ENCODE results near the gene DDC. TPM values are rescaled to one million over a fixed set of nuclear protein-coding genes. Genes with fewer than 3 reads are reported as not detected.
"Not testable (repeated sequence)": the region's sequence is repeated elsewhere in the genome, so short reads cannot be mapped to it uniquely, and the experiment has no call there.

The DDC gene
- total and polyA plus RNA-seq, 4 donors: 49.6 TPM; not detected in 3

GRCh38 chr7:50583295-50583694 lies 18.1 kb upstream of the DDC start:
- H3K9me3 ChIP-seq (ENCODE audit: control insufficient read depth, low read length); ATAC-seq (ENCODE audit: low FRiP score); DNase-seq; H3K27ac ChIP-seq (ENCODE audit: low read depth in 1 of 2, low read length in 2 of 2); H3K27me3 ChIP-seq (ENCODE audit: control insufficient read depth in 1 of 2, insufficient read depth in 2 of 2, low read length in 1 of 2); H3K36me3 ChIP-seq (ENCODE audit: control insufficient read depth in 1 of 2, insufficient read depth in 2 of 2, low read length in 1 of 2); intact Hi-C loops (cut with DNase I); H3K4me3 ChIP-seq (ENCODE audit: low read length in 2 of 2); H3K4me1 ChIP-seq (ENCODE audit: control insufficient read depth in 1 of 2, insufficient read depth in 2 of 2, low read length in 2 of 2): not testable (repeated sequence)
- WGBS, 2 donors: 88 to 89% methylated on average over 4 of the region's 4 CpGs

DNA sequence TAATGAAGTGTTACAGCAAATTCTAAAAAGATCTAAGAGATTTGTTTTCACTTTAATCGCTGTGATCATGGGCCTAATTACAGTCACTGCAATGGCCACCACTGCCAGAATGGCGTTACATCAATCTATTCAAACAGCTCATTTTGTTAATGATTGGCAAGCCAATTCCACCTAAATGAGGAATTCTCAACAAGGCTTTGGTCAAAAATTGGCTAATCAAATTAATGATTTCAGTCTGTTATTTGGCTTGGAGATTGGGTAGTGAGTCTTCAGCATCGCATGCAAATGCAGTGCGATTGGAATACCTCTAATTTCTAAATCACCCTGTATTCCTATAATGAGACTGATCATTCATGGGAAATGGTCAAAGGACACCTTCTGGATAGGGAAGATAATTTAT lies 17.1 kb upstream of the DDC start:
- 91 to 93% methylated on average over 4 of the region's 4 CpGs for WGBS, 2 donors

GRCh38 chr7:50580666-50581065 lies 15.5 kb upstream of the DDC start:
- H3K36me3 ChIP-seq (ENCODE audit: control insufficient read depth in 1 of 2, insufficient read depth in 2 of 2, low read length in 1 of 2); intact Hi-C loops (cut with DNase I); H3K4me3 ChIP-seq (ENCODE audit: low read length in 2 of 2); H3K9me3 ChIP-seq (ENCODE audit: control insufficient read depth, low read length); DNase-seq; H3K4me1 ChIP-seq (ENCODE audit: control insufficient read depth in 1 of 2, insufficient read depth in 2 of 2, low read length in 2 of 2); ATAC-seq (ENCODE audit: low FRiP score); H3K27ac ChIP-seq (ENCODE audit: low read depth in 1 of 2, low read length in 2 of 2); H3K27me3 ChIP-seq (ENCODE audit: control insufficient read depth in 1 of 2, insufficient read depth in 2 of 2, low read length in 1 of 2): not testable (repeated sequence)
- WGBS, 2 donors: 75 to 87% methylated on average over 2 of the region's 2 CpGs

More for the DNA sequence above, 17.1 kb upstream of the DDC start:
- intact Hi-C loops (cut with DNase I); ATAC-seq (ENCODE audit: low FRiP score); H3K27ac ChIP-seq (ENCODE audit: low read depth in 1 of 2, low read length in 2 of 2); H3K9me3 ChIP-seq (ENCODE audit: control insufficient read depth, low read length); DNase-seq; H3K4me1 ChIP-seq (ENCODE audit: control insufficient read depth in 1 of 2, insufficient read depth in 2 of 2, low read length in 2 of 2); H3K4me3 ChIP-seq (ENCODE audit: low read length in 2 of 2); H3K36me3 ChIP-seq (ENCODE audit: control insufficient read depth in 1 of 2, insufficient read depth in 2 of 2, low read length in 1 of 2); H3K27me3 ChIP-seq (ENCODE audit: control insufficient read depth in 1 of 2, insufficient read depth in 2 of 2, low read length in 1 of 2): not testable (repeated sequence)

GRCh38 chr7:50580057-50580456 lies 14.9 kb upstream of the DDC start:
- Histone ChIP-seq H3K4me3 (ENCODE audit: low read length in 2 of 2) (no peak overlapping the region), H3K4me1 (ENCODE audit: control insufficient read depth in 1 of 2, insufficient read depth in 2 of 2, low read length in 2 of 2) (no peaks in the 10 kb centered on the region), H3K27me3 (ENCODE audit: control insufficient read depth in 1 of 2, insufficient read depth in 2 of 2, low read length in 1 of 2) (no peaks in the 10 kb centered on the region), H3K27ac (ENCODE audit: low read depth in 1 of 2, low read length in 2 of 2) (no peak overlapping the region), H3K9me3 (ENCODE audit: control insufficient read depth, low read length) (peaks cover 3% of the 10 kb centered on the region), H3K36me3 (ENCODE audit: control insufficient read depth in 1 of 2, insufficient read depth in 2 of 2, low read length in 1 of 2) (no peaks in the 10 kb centered on the region)
- DNase-seq: no peak
- WGBS, 2 donors: 82 to 87% methylated on average over 5 of the region's 5 CpGs
- ATAC-seq (ENCODE audit: low FRiP score): no peak
- intact Hi-C loops (cut with DNase I): no loop called here

GRCh38 chr7:50578105-50578504 lies 12.9 kb upstream of the DDC start:
- H3K27me3 ChIP-seq (ENCODE audit: control insufficient read depth in 1 of 2, insufficient read depth in 2 of 2, low read length in 1 of 2); H3K4me3 ChIP-seq (ENCODE audit: low read length in 2 of 2); intact Hi-C loops (cut with DNase I); H3K36me3 ChIP-seq (ENCODE audit: control insufficient read depth in 1 of 2, insufficient read depth in 2 of 2, low read length in 1 of 2); DNase-seq; H3K9me3 ChIP-seq (ENCODE audit: control insufficient read depth, low read length); ATAC-seq (ENCODE audit: low FRiP score); H3K27ac ChIP-seq (ENCODE audit: low read depth in 1 of 2, low read length in 2 of 2); H3K4me1 ChIP-seq (ENCODE audit: control insufficient read depth in 1 of 2, insufficient read depth in 2 of 2, low read length in 2 of 2): not testable (repeated sequence)
- 94 to 96% methylated on average over 4 of the region's 4 CpGs for WGBS, 2 donors

DNA sequence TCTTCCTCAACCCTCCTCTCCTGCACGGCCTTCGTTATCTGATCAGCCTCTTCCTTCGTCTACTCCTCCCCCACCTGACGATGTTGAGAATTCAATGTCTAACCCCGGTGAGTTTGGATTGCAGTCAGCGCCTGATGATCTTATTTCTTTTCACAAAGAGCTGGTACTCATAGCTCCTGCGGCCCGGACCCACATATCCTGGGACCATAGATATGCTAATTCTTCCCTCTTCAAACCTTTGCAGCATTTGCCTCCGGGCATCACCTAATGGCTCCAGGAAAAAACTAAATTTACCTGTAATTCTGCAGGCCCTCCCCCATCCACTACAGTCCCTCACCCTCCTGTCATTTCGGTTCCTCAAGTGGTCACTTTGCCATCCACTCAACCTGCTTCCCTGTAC lies 12.4 kb upstream of the DDC start:
- Histone ChIP-seq H3K36me3 (ENCODE audit: control insufficient read depth in 1 of 2, insufficient read depth in 2 of 2, low read length in 1 of 2) (no peaks in the 10 kb centered on the region), H3K27ac (ENCODE audit: low read depth in 1 of 2, low read length in 2 of 2) (no peak overlapping the region), H3K4me1 (ENCODE audit: control insufficient read depth in 1 of 2, insufficient read depth in 2 of 2, low read length in 2 of 2) (no peaks in the 10 kb centered on the region), H3K27me3 (ENCODE audit: control insufficient read depth in 1 of 2, insufficient read depth in 2 of 2, low read length in 1 of 2) (no peaks in the 10 kb centered on the region), H3K9me3 (ENCODE audit: control insufficient read depth, low read length) (peaks cover 1% of the 10 kb centered on the region), H3K4me3 (ENCODE audit: low read length in 2 of 2) (no peak overlapping the region)
- WGBS, 2 donors: 92 to 93% methylated on average over 10 of the region's 10 CpGs
- no peak for DNase-seq
- intact Hi-C loops (cut with DNase I): no loop called here
- ATAC-seq (ENCODE audit: low FRiP score): no peak

- H3K27ac ChIP-seq (ENCODE audit: low read depth in 1 of 2, low read length in 2 of 2); H3K4me3 ChIP-seq (ENCODE audit: low read length in 2 of 2); H3K9me3 ChIP-seq (ENCODE audit: control insufficient read depth, low read length); H3K4me1 ChIP-seq (ENCODE audit: control insufficient read depth in 1 of 2, insufficient read depth in 2 of 2, low read length in 2 of 2); DNase-seq; ATAC-seq (ENCODE audit: low FRiP score); H3K36me3 ChIP-seq (ENCODE audit: control insufficient read depth in 1 of 2, insufficient read depth in 2 of 2, low read length in 1 of 2); intact Hi-C loops (cut with DNase I); H3K27me3 ChIP-seq (ENCODE audit: control insufficient read depth in 1 of 2, insufficient read depth in 2 of 2, low read length in 1 of 2): not testable (repeated sequence)
- 63 to 72% methylated on average over 3 to 6 of the region's 6 CpGs for WGBS, 2 donors
Measured at GRCh38 chr7:50576388-50576787, 11.2 kb upstream of the DDC start.

- WGBS, 2 donors: 76 to 77% methylated on average over 6 of the region's 6 CpGs
- no peaks in the 10 kb centered on the region for H3K4me1 ChIP-seq (ENCODE audit: control insufficient read depth in 1 of 2, insufficient read depth in 2 of 2, low read length in 2 of 2)
- H3K4me3 ChIP-seq (ENCODE audit: low read length in 2 of 2): no peak overlapping the region
- H3K36me3 ChIP-seq (ENCODE audit: control insufficient read depth in 1 of 2, insufficient read depth in 2 of 2, low read length in 1 of 2): no peaks in the 10 kb centered on the region
- intact Hi-C loops (cut with DNase I): no loop called here
- H3K9me3 ChIP-seq (ENCODE audit: control insufficient read depth, low read length): no peaks in the 10 kb centered on the region
- no peaks in the 10 kb centered on the region for H3K27me3 ChIP-seq (ENCODE audit: control insufficient read depth in 1 of 2, insufficient read depth in 2 of 2, low read length in 1 of 2)
- no peak for DNase-seq
- ATAC-seq (ENCODE audit: low FRiP score): no peak
- no peak overlapping the region for H3K27ac ChIP-seq (ENCODE audit: low read depth in 1 of 2, low read length in 2 of 2)
Measured at GRCh38 chr7:50567715-50568261, 2.6 kb upstream of the DDC start.

- 53% methylated on average over 5 of the region's 5 CpGs for WGBS, 2 donors
- no peak for DNase-seq
- intact Hi-C loops (cut with DNase I): no loop called here
Measured at GRCh38 chr7:50565977-50566376, 772 bp upstream of the DDC start.

More at GRCh38 chr7:50565977-50566376, 772 bp upstream of the DDC start:
- H3K9me3 ChIP-seq (ENCODE audit: control insufficient read depth, low read length): no peaks in the 10 kb centered on the region
- no peak overlapping the region for H3K27ac ChIP-seq (ENCODE audit: low read depth in 1 of 2, low read length in 2 of 2)
- ATAC-seq (ENCODE audit: low FRiP score): no peak
- no peaks in the 10 kb centered on the region for H3K4me1 ChIP-seq (ENCODE audit: control insufficient read depth in 1 of 2, insufficient read depth in 2 of 2, low read length in 2 of 2)
- H3K36me3 ChIP-seq (ENCODE audit: control insufficient read depth in 1 of 2, insufficient read depth in 2 of 2, low read length in 1 of 2): no peaks in the 10 kb centered on the region
- no peaks in the 10 kb centered on the region for H3K27me3 ChIP-seq (ENCODE audit: control insufficient read depth in 1 of 2, insufficient read depth in 2 of 2, low read length in 1 of 2)
- H3K4me3 ChIP-seq (ENCODE audit: low read length in 2 of 2): no peak overlapping the region
